Large intestine (tissue), 3 donors: ENCODE results near the gene PGA3. TPM values are rescaled to one million over a fixed set of nuclear protein-coding genes. Genes with fewer than 3 reads are reported as not detected.
"Not testable (repeated sequence)": the region's sequence is repeated elsewhere in the genome, so short reads cannot be mapped to it uniquely, and the experiment has no call there.

Experiments
- DNase-seq, 2 donors: peaks; one replicate each; pipeline versions ENCODE4 v3.0.0 to v3.0.0-alpha.2; 2013
- H3K27ac ChIP-seq: one replicate; pipeline ENCODE4 v1.5.1; 2013; ENCODE audit warnings: low read length
- H3K27me3 ChIP-seq: 2 replicates; pipeline ENCODE4 v1.6.1; 2013; ENCODE audit warnings: low read length; ENCODE audit not compliant: control insufficient read depth, insufficient read depth
- H3K36me3 ChIP-seq: 2 replicates; pipeline ENCODE4 v1.6.1; 2013; ENCODE audit warnings: low read length; ENCODE audit not compliant: control insufficient read depth, insufficient read depth
- H3K4me1 ChIP-seq: one replicate; pipeline ENCODE4 v1.6.1; 2013; ENCODE audit warnings: low read length; ENCODE audit not compliant: control insufficient read depth, insufficient read depth
- H3K4me3 ChIP-seq: one replicate; pipeline ENCODE4 v1.5.1; 2013; ENCODE audit warnings: low read length
- H3K9me3 ChIP-seq: one replicate; pipeline ENCODE4 v1.6.1; 2013; ENCODE audit warnings: mild to moderate bottlenecking, low read depth, low read length, moderate library complexity; ENCODE audit not compliant: control insufficient read depth
- WGBS: methylation state at CpG from one replicate; pipeline ENCODE4 v1.1.5; 2013; ENCODE audit warnings: low lambda C conversion rate; ENCODE audit not compliant: insufficient coverage; 5-methylcytosine and 5-hydroxymethylcytosine counted together
- polyA plus RNA-seq: library from polyadenylated mRNA; unstranded; fragments of 120-200 nt; gene quantifications from one replicate; pipeline ENCODE4 v1.2.1, GENCODE V29; 2013

Gene PGA3
- polyA plus RNA-seq, 1 donor: 0.63 TPM

DNA sequence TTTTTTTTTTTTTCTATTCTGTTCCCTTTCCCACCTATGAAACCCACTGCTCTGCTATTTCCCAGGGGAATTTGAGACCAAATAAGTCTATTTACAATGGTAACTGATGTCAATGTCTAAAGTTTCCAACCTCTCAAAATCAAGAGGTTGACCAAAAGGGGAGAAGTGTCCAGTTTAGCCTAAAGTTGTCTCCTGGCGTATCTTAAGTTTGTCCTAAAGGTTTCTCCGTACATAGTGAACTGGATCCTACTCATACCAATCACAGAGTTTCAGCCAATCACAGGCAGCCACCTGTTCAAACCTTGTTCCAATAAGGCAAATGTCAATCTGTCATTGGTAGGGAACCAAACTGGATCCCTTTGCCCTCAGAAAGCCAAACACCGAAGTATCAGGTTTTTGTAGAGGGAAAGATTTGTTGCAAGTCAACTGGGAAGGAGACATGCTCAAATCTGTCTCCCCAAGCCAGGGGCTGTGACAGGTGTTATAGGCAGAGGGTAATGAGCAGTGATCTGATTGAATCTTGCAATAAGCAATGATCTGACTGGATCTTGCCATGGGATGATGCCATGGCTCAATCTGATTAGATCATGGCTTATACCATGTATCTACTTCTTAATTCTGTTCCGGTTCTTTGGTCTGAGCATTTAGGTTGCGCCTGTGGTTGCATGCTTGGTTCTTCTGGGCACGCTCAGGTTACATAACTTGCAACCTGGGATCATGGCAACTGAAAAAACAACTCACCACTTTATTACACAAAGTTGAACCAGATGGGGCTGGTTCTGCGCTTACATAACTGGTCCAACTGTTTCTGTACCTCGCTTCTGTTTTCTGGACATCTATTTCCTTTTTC lies 41.0 kb upstream of the PGA3 start:
- peak; percentile 61 to 79 for DNase-seq

GRCh38 chr11:61163021-61163420 lies 40.3 kb upstream of the PGA3 start:
- H3K36me3 ChIP-seq: no peaks in the 10 kb centered on the region
- H3K4me3 ChIP-seq: no peak overlapping the region
- H3K27ac ChIP-seq: no peak overlapping the region
- WGBS: 97% methylated on average over 3 of the region's 4 CpGs
- no peak for DNase-seq
- H3K27me3 ChIP-seq: no peaks in the 10 kb centered on the region
- H3K4me1 ChIP-seq: peaks cover 40% of the 10 kb centered on the region
- H3K9me3 ChIP-seq: peaks cover 7% of the 10 kb centered on the region

More for the DNA sequence above, 41.0 kb upstream of the PGA3 start:
- H3K27ac ChIP-seq: peak overlapping the region; percentile 93
- H3K4me3 ChIP-seq: peak overlapping the region; percentile 81
- WGBS: 92% methylated on average over 2 of the region's 8 CpGs
- peaks cover 7% of the 10 kb centered on the region for H3K9me3 ChIP-seq
- H3K4me1 ChIP-seq: peaks cover 45% of the 10 kb centered on the region
- H3K27me3 ChIP-seq: no peaks in the 10 kb centered on the region
- H3K36me3 ChIP-seq: no peaks in the 10 kb centered on the region

GRCh38 chr11:61163714-61164605 lies 39.4 kb upstream of the PGA3 start:
- H3K36me3 ChIP-seq: no peaks in the 10 kb centered on the region
- H3K4me1 ChIP-seq: peaks cover 32% of the 10 kb centered on the region
- H3K9me3 ChIP-seq: peaks cover 7% of the 10 kb centered on the region
- no peak for DNase-seq
- H3K27me3 ChIP-seq: no peaks in the 10 kb centered on the region
- 82% methylated on average over 1 of the region's 13 CpGs for WGBS
- no peak overlapping the region for H3K4me3 ChIP-seq
- no peak overlapping the region for H3K27ac ChIP-seq

DNA sequence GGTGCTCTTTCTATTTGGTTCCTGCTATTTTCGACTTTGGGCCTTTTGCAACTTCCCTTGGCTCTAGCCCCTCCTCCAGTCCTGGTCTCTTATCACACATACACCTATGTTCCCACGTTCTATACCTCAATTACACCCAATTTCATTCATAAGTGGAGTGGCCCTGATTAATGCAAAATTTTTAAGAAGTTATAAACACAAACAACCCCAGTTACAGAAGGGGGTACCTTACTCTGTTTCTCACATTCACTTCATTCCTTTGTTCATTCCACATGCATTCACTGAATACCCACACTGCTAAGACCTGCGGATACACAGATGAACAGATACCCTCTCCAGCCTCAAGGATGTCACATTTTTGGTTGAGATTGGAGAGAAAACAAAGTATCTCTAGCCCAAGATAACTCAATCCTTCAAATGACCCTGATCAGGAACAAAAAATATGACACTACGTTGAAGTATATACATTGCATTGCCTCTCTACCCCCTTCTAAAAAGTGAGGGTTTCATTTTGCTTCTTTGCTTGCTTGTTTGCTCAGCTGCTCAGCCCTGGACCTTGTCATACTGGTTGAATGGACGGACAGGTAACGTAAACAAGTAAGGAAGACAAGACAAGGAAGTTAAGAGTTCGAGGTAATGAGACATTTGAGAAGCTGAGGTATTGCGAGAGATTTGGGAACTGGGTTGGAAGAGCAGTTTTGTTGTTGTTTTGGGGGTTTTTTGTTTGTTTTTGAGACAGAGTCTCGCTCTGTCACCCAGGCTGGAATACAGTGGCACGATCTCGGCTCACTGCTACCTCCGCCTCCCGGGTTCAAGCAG lies 38.5 kb upstream of the PGA3 start:
- H3K4me3 ChIP-seq: no peak overlapping the region
- 38% methylated on average over 2 of the region's 13 CpGs for WGBS
- DNase-seq: peak; percentile 29 to 59
- no peaks in the 10 kb centered on the region for H3K36me3 ChIP-seq
- peaks cover 27% of the 10 kb centered on the region for H3K4me1 ChIP-seq
- H3K27me3 ChIP-seq: no peaks in the 10 kb centered on the region
- H3K9me3 ChIP-seq: peaks cover 7% of the 10 kb centered on the region
- peak overlapping the region; percentile 54 for H3K27ac ChIP-seq

GRCh38 chr11:61165785-61166184 lies 37.5 kb upstream of the PGA3 start:
- H3K4me3 ChIP-seq, H3K36me3 ChIP-seq, H3K27ac ChIP-seq, DNase-seq, H3K9me3 ChIP-seq, H3K27me3 ChIP-seq: not testable (repeated sequence)
- H3K4me1 ChIP-seq: peaks cover 21% of the 10 kb centered on the region
- no CpG with 5 or more reads among the region's 7 CpGs for WGBS

- no CpG with 5 or more reads among the region's 31 CpGs for WGBS
Measured at GRCh38 chr11:61166331-61166730, 37.0 kb upstream of the PGA3 start.

GRCh38 chr11:61168042-61168688 lies 35.1 kb upstream of the PGA3 start:
- Histone ChIP-seq H3K9me3 (peaks cover 12% of the 10 kb centered on the region), H3K27ac (no peak overlapping the region), H3K27me3 (no peaks in the 10 kb centered on the region), H3K4me1 (peaks cover 13% of the 10 kb centered on the region), H3K36me3 (no peaks in the 10 kb centered on the region), H3K4me3 (no peak overlapping the region)
- WGBS: no CpG with 5 or more reads among the region's 9 CpGs
- DNase-seq: no peak

More at GRCh38 chr11:61166331-61166730, 37.0 kb upstream of the PGA3 start:
- not testable (repeated sequence) for H3K4me3 ChIP-seq, H3K9me3 ChIP-seq, H3K27me3 ChIP-seq, DNase-seq, H3K27ac ChIP-seq, H3K36me3 ChIP-seq
- peaks cover 21% of the 10 kb centered on the region for H3K4me1 ChIP-seq

GRCh38 chr11:61168800-61169199 lies 34.5 kb upstream of the PGA3 start:
- Histone ChIP-seq H3K4me3 (no peak overlapping the region), H3K36me3 (no peaks in the 10 kb centered on the region), H3K4me1 (peaks cover 13% of the 10 kb centered on the region), H3K27me3 (no peaks in the 10 kb centered on the region), H3K9me3 (peaks cover 12% of the 10 kb centered on the region), H3K27ac (no peak overlapping the region)
- DNase-seq: no peak
- no CpG with 5 or more reads among the region's 1 CpG for WGBS

GRCh38 chr11:61170566-61170965 lies 32.7 kb upstream of the PGA3 start:
- Histone ChIP-seq H3K27ac (no peak overlapping the region), H3K27me3 (no peaks in the 10 kb centered on the region), H3K9me3 (peaks cover 12% of the 10 kb centered on the region), H3K36me3 (no peaks in the 10 kb centered on the region), H3K4me3 (no peak overlapping the region), H3K4me1 (no peaks in the 10 kb centered on the region)
- no peak for DNase-seq
- no CpG with 5 or more reads among the region's 9 CpGs for WGBS
